Type B pancreatic cell (in vitro differentiated cells): ENCODE measurements around the gene SHMT2. TPM values are rescaled to one million over a fixed set of nuclear protein-coding genes. Genes with fewer than 3 reads are reported as not detected.

Experiments used
- DNase-seq: peaks from one replicate; pipeline ENCODE4 v3.0.0; 2021; ENCODE audit warnings: mixed read lengths; ENCODE audit not compliant: unreplicated experiment; ENCODE audit errors: extremely low spot score
- H3K27ac Mint-ChIP-seq: 2 replicates; pipeline ENCODE4 v1.8.0; 2021; ENCODE audit warnings: mild to moderate bottlenecking, mixed read lengths
- H3K27me3 Mint-ChIP-seq: 2 replicates; pipeline ENCODE4 v1.8.0; 2021; ENCODE audit warnings: mixed read lengths
- H3K36me3 Mint-ChIP-seq: 2 replicates; pipeline ENCODE4 v1.8.0; 2021; ENCODE audit warnings: mixed read lengths
- H3K4me1 Mint-ChIP-seq: one replicate; pipeline ENCODE4 v1.8.0; 2021; ENCODE audit warnings: mixed read lengths; ENCODE audit not compliant: unreplicated experiment
- H3K4me3 Mint-ChIP-seq: 2 replicates; pipeline ENCODE4 v1.8.0; 2021; ENCODE audit warnings: mild to moderate bottlenecking, mixed read lengths
- H3K9me3 Mint-ChIP-seq: 2 replicates; pipeline ENCODE4 v1.8.0; 2021; ENCODE audit warnings: mixed read lengths
- CTCF ChIP-seq: fragments of 200-600 bp; sonication (generic); conservative IDR thresholded peaks from 2 replicates; pipeline ENCODE4 v1.5.0; 2021; ENCODE audit warnings: antibody characterized with exemption, mild to moderate bottlenecking
- total RNA-seq: library from RNA; stranded (reverse); gene quantifications from 2 replicates; pipeline ENCODE4 v1.2.1, GENCODE V29; 2021; ENCODE audit warnings: low replicate concordance

SHMT2 gene
- total RNA-seq, 1 donor from 2014 or later: 131 TPM

DNA sequence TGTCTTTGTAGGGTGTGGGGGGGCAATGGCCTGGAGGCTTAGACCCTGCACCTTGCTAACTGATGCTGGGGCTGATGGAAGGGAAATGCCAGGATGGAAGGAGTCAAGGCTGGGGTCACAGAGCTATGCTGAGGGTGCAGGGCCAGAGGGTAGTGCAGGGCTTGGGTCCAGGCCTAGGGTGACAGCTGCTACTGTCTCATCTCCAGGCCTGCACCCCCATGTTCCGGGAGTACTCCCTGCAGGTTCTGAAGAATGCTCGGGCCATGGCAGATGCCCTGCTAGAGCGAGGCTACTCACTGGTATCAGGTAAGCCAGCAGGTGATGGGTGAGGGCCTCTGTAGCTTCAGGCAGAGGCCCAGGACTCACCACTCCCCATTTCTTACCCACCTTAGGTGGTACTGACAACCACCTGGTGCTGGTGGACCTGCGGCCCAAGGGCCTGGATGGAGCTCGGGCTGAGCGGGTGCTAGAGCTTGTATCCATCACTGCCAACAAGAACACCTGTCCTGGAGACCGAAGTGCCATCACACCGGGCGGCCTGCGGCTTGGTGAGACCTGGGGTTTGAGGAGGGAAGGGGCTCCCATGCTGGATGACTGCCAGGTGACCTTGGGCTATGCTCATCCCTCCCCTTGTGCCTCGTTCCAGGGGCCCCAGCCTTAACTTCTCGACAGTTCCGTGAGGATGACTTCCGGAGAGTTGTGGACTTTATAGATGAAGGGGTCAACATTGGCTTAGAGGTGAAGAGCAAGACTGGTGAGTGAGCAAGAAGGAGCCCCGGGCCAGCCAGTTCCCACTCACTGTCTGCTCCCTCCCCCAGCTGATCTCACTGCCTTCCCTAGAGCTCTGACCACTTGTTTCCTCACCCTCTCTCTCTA, 4.1 kb downstream of the SHMT2 start:
- TF ChIP-seq CTCF: no peak
- peaks cover 22% of the 10 kb centered on the region for H3K27me3 Mint-ChIP-seq
- H3K36me3 Mint-ChIP-seq: peaks cover 9% of the 10 kb centered on the region
- peak overlapping the region; percentile 21 for H3K4me3 Mint-ChIP-seq
- H3K4me1 Mint-ChIP-seq: peaks cover 43% of the 10 kb centered on the region
- H3K27ac Mint-ChIP-seq: peak overlapping the region; percentile 12
- no peak for DNase-seq
- H3K9me3 Mint-ChIP-seq: no peaks in the 10 kb centered on the region

DNA sequence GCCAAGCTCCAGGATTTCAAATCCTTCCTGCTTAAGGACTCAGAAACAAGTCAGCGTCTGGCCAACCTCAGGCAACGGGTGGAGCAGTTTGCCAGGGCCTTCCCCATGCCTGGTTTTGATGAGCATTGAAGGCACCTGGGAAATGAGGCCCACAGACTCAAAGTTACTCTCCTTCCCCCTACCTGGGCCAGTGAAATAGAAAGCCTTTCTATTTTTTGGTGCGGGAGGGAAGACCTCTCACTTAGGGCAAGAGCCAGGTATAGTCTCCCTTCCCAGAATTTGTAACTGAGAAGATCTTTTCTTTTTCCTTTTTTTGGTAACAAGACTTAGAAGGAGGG, 4.7 kb downstream of the SHMT2 start:
- H3K27me3 Mint-ChIP-seq: peaks cover 26% of the 10 kb centered on the region

DNA sequence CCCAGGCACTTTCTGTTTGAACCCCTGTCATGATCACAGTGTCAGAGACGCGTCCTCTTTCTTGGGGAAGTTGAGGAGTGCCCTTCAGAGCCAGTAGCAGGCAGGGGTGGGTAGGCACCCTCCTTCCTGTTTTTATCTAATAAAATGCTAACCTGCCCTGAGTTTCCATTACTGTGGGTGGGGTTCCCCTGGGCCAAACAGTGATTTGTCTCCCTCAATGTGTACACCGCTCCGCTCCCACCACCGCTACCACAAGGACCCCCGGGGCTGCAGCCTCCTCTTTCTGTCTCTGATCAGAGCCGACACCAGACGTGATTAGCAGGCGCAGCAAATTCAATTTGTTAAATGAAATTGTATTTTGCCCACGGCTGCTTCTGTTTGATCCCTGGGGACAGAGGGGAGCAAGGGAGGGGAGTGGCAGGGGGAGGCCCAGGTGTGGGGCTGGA, 5.1 kb downstream of the SHMT2 start:
- H3K27me3 Mint-ChIP-seq: peaks cover 30% of the 10 kb centered on the region
- DNase-seq: no peak
- H3K4me3 Mint-ChIP-seq: peak overlapping the region; percentile 21
- TF ChIP-seq CTCF: no peak
- no peaks in the 10 kb centered on the region for H3K9me3 Mint-ChIP-seq
- peak overlapping the region; percentile 12 for H3K27ac Mint-ChIP-seq
- H3K4me1 Mint-ChIP-seq: peaks cover 41% of the 10 kb centered on the region
- H3K36me3 Mint-ChIP-seq: peaks cover 9% of the 10 kb centered on the region

More for the DNA sequence above, 4.7 kb downstream of the SHMT2 start:
- peaks cover 9% of the 10 kb centered on the region for H3K36me3 Mint-ChIP-seq
- peaks cover 42% of the 10 kb centered on the region for H3K4me1 Mint-ChIP-seq
- TF ChIP-seq CTCF: no peak
- peak overlapping the region; percentile 12 for H3K27ac Mint-ChIP-seq
- H3K9me3 Mint-ChIP-seq: no peaks in the 10 kb centered on the region
- peak overlapping the region; percentile 21 for H3K4me3 Mint-ChIP-seq
- no peak for DNase-seq

GRCh38 chr12:57235017-57235727, 5.7 kb downstream of the SHMT2 start:
- H3K36me3 Mint-ChIP-seq: peaks cover 9% of the 10 kb centered on the region
- peaks cover 38% of the 10 kb centered on the region for H3K4me1 Mint-ChIP-seq
- H3K27ac Mint-ChIP-seq: peak overlapping the region; percentile 71
- DNase-seq: no peak
- peak overlapping the region; percentile 57 for H3K4me3 Mint-ChIP-seq
- H3K9me3 Mint-ChIP-seq: no peaks in the 10 kb centered on the region
- H3K27me3 Mint-ChIP-seq: peaks cover 36% of the 10 kb centered on the region
- no peak for TF ChIP-seq CTCF

DNA sequence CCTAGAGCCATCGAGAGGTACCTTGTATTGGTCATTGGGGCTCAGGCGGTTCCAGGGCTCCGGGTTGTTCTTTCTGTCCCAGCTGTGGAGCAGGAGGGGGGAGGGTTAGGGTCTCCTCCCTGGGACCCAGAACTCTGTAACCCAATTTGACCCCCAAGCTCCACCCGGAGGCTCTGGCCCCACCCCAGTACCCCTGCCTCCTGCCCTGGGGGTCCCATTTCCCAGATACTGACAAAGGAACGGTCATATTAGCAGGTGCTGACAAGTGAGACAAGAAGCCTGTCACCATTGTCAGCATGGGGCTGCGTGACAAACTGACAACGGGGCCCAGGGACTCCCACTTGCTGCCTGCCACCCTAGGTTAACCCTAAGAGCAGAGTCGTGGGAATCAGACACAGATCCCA, 6.2 kb downstream of the SHMT2 start:
- H3K4me1 Mint-ChIP-seq: peaks cover 37% of the 10 kb centered on the region
- no peak overlapping the region for H3K4me3 Mint-ChIP-seq
- DNase-seq: no peak
- H3K27ac Mint-ChIP-seq: peak overlapping the region; percentile 71
- peaks cover 9% of the 10 kb centered on the region for H3K36me3 Mint-ChIP-seq
- H3K27me3 Mint-ChIP-seq: peaks cover 41% of the 10 kb centered on the region
- no peaks in the 10 kb centered on the region for H3K9me3 Mint-ChIP-seq
- no peak for TF ChIP-seq CTCF
